Ishikawa (cell line): ENCODE measurements around the gene COP1.

Source experiments
- CEBPB ChIP-seq: IDR thresholded peaks from 2 replicates; pipeline ENCODE4 v1.6.1; 2012
- CREB1 ChIP-seq: IDR thresholded peaks from 2 replicates; pipeline ENCODE4 v1.6.1; 2012; ENCODE audit warnings: low read depth
- EGR1 ChIP-seq: IDR thresholded peaks from 2 replicates; pipeline ENCODE4 v1.6.1; 2012
- EP300 ChIP-seq: IDR thresholded peaks from 2 replicates; pipeline ENCODE4 v1.6.1; 2012; ENCODE audit warnings: borderline replicate concordance
- FOXM1 ChIP-seq: IDR thresholded peaks from 2 replicates; pipeline ENCODE4 v1.6.1; 2012; ENCODE audit warnings: low read depth, borderline replicate concordance
- MAX ChIP-seq: IDR thresholded peaks from 2 replicates; pipeline ENCODE4 v1.6.1; 2012
- NFIC ChIP-seq: IDR thresholded peaks from 2 replicates; pipeline ENCODE4 v1.6.1; 2012
- RAD21 ChIP-seq: IDR thresholded peaks from 2 replicates; pipeline ENCODE4 v1.6.1; 2012; ENCODE audit warnings: low read depth
- REST ChIP-seq: IDR thresholded peaks from 2 replicates; pipeline ENCODE4 v1.6.1; 2012; ENCODE audit warnings: low read depth, mild to moderate bottlenecking
- TAF1 ChIP-seq: IDR thresholded peaks from 2 replicates; pipeline ENCODE4 v1.6.1; 2012; ENCODE audit warnings: low read depth, mild to moderate bottlenecking
- TCF12 ChIP-seq: IDR thresholded peaks from 2 replicates; pipeline ENCODE4 v1.6.1; 2012; ENCODE audit warnings: low read depth
- TEAD4 ChIP-seq: IDR thresholded peaks from 2 replicates; pipeline ENCODE4 v1.6.1; 2012
- USF1 ChIP-seq: IDR thresholded peaks from 2 replicates; pipeline ENCODE4 v1.6.1; 2012
- YY1 ChIP-seq: IDR thresholded peaks from 2 replicates; pipeline ENCODE4 v1.6.1; 2012; ENCODE audit warnings: low read depth
- ZBTB7A ChIP-seq: IDR thresholded peaks from 2 replicates; pipeline ENCODE4 v1.6.1; 2012; ENCODE audit warnings: low read depth

The COP1 gene

GRCh38 chr1:176118985-176119384 is 88.1 kb downstream of the COP1 start:
- TF ChIP-seq CREB1 (no peak), MAX (no peak), TAF1 (no peak), FOXM1 (no peak), TCF12 (no peak), EP300 (no peak), ZBTB7A (no peak), YY1 (no peak), NFIC (no peak), TEAD4 (no peak), EGR1 (no peak), USF1 (no peak), CEBPB (no peak)

GRCh38 chr1:176111835-176112234 is 95.3 kb downstream of the COP1 start:
- no peak for TF ChIP-seq TAF1
- TF ChIP-seq CEBPB, result no peak
- no peak for TF ChIP-seq TEAD4
- no peak for TF ChIP-seq RAD21
- TF ChIP-seq CREB1, result no peak
- TF ChIP-seq MAX, result no peak
- no peak for TF ChIP-seq NFIC
- no peak for TF ChIP-seq FOXM1
- TF ChIP-seq EGR1, result no peak
- TF ChIP-seq EP300, result no peak
- no peak for TF ChIP-seq ZBTB7A
- TF ChIP-seq TCF12, result no peak
- TF ChIP-seq REST, result no peak
- no peak for TF ChIP-seq YY1
- TF ChIP-seq USF1, result no peak

- TF ChIP-seq REST (no peak), EP300 (no peak), RAD21 (no peak), CREB1 (no peak), USF1 (no peak), FOXM1 (no peak)
Observed at GRCh38 chr1:176110203-176110602, 96.9 kb downstream of the COP1 start.

- TF ChIP-seq FOXM1 (no peak), EP300 (no peak), USF1 (no peak), REST (no peak)
Observed at GRCh38 chr1:176102768-176103350, 104.2 kb downstream of the COP1 start.
